ENCODE measurements around the gene SHISA2. TPM values are rescaled to one million over a fixed set of nuclear protein-coding genes. Genes with fewer than 3 reads are reported as not detected.

The SHISA2 gene
- total and polyA plus RNA-seq, 2 donors from 2014 or later: 3.4 to 3.7 TPM

DNA sequence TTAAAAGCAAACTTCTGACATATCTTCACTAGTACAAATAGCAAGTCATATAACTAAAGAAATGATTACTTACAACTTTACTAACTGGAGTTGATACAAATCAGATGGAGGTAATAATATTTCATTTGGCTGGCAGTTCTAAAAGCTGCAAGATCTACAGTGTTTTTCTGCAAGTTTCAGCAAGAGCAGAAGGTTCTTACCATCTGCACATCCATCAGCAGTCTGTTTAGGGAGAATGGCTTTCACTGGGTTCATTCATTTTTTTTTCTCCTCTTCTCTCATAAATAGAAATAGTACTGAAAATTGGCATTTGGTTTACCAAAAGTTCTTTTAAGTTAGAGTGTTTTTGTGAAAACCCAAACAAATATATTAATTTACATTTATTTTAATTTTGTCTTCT lies 3.1 kb upstream of the SHISA2 start:
- intact Hi-C loops (cut with DNase I): no loop called here
- TF ChIP-seq, protein P1, sequence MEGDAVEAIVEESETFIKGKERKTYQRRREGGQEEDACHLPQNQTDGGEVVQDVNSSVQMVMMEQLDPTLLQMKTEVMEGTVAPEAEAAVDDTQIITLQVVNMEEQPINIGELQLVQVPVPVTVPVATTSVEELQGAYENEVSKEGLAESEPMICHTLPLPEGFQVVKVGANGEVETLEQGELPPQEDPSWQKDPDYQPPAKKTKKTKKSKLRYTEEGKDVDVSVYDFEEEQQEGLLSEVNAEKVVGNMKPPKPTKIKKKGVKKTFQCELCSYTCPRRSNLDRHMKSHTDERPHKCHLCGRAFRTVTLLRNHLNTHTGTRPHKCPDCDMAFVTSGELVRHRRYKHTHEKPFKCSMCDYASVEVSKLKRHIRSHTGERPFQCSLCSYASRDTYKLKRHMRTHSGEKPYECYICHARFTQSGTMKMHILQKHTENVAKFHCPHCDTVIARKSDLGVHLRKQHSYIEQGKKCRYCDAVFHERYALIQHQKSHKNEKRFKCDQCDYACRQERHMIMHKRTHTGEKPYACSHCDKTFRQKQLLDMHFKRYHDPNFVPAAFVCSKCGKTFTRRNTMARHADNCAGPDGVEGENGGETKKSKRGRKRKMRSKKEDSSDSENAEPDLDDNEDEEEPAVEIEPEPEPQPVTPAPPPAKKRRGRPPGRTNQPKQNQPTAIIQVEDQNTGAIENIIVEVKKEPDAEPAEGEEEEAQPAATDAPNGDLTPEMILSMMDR (IDR thresholded peaks at IDR 0.05; ENCODE audit: borderline replicate concordance, extremely low read depth, insufficient read depth): no peak

DNA sequence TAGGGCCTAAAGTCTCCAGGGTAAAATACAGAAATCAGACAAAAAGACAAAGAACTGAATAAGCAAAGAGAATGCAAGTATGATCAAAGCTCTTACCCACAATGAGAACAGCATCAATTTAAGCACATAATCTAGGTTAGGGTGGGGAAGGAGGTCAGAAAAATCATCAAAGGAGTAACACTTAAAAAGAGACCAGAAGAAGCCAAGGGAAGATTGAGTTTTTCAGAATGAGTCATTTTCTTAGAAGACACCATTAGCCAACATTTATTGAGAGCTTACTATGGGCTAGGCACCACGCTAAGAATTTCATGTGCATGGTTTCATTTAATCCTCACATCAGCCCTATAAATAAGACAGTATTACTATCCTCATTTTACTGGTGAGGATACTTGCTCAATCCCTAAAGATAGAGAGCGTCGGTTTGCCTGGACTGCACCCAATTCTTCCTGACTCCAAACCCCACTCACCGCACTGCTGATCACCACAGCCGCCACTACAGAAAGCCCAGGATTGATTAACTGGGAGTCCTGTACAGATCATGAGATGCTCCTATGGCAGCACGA lies 1.7 kb upstream of the SHISA2 start:
- intact Hi-C loops (cut with DNase I): no loop called here
- TF ChIP-seq, protein P1 (IDR thresholded peaks at IDR 0.05; ENCODE audit: borderline replicate concordance, extremely low read depth, insufficient read depth): no peak
- no peak overlapping the region for H3K4me3 ChIP-seq (ENCODE audit: low read length in 3 of 3)
- H3K4me1 ChIP-seq (ENCODE audit: control insufficient read depth in 2 of 3, insufficient read depth in 2 of 3, low read depth in 1 of 3, low read length in 3 of 3): no peaks in the 10 kb centered on the region
- H3K27ac ChIP-seq (ENCODE audit: low read depth in 2 of 2, low read length in 2 of 2): no peak overlapping the region
- peaks cover 3% of the 10 kb centered on the region for H3K27me3 ChIP-seq (ENCODE audit: control insufficient read depth, insufficient read depth, low read length)
- FAIRE-seq: no peak
- DNase-seq: no peak
- H3K9ac ChIP-seq (ENCODE audit: low read length in 3 of 3): no peak overlapping the region
- no peaks in the 10 kb centered on the region for H3K36me3 ChIP-seq (ENCODE audit: control insufficient read depth in 2 of 3, insufficient read depth in 3 of 3, low read length in 3 of 3)
- no peaks in the 10 kb centered on the region for H3K9me3 ChIP-seq (ENCODE audit: control insufficient read depth in 2 of 3, insufficient read depth in 1 of 3, low read length in 3 of 3)

More for the DNA sequence above, 3.1 kb upstream of the SHISA2 start:
- Histone ChIP-seq H3K27ac (ENCODE audit: low read depth in 2 of 2, low read length in 2 of 2) (no peak overlapping the region), H3K4me3 (ENCODE audit: low read length in 3 of 3) (no peak overlapping the region), H3K36me3 (ENCODE audit: control insufficient read depth in 2 of 3, insufficient read depth in 3 of 3, low read length in 3 of 3) (no peaks in the 10 kb centered on the region), H3K4me1 (ENCODE audit: control insufficient read depth in 2 of 3, insufficient read depth in 2 of 3, low read depth in 1 of 3, low read length in 3 of 3) (no peaks in the 10 kb centered on the region), H3K9me3 (ENCODE audit: control insufficient read depth in 2 of 3, insufficient read depth in 1 of 3, low read length in 3 of 3) (no peaks in the 10 kb centered on the region), H3K9ac (ENCODE audit: low read length in 3 of 3) (no peak overlapping the region), H3K27me3 (ENCODE audit: control insufficient read depth, insufficient read depth, low read length) (no peaks in the 10 kb centered on the region)
- FAIRE-seq: no peak
- DNase-seq: no peak

DNA sequence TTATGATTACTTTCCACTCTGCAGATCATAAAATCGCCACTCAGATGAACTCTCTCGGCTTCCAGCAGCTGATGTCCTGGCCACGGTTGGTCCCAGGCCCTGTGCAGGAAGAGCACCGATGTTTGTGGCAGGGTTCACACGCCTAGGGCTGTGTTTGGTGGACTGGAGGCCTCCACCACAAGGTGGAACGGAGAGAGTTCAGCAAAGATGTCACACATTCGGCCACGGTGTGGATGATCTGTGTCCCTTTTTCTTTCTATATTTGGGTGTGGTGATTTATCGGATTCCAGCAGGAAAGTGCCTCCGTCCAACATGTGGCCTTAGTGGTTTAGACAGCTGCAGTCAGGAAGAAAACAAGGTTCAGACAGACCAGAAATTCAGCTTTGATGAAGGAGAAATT lies 521 bp upstream of the SHISA2 start:
- H3K4me3 ChIP-seq (ENCODE audit: low read length in 3 of 3): peak overlapping the region; percentile 3 to 61 (median 50)

More for the DNA sequence above, 521 bp upstream of the SHISA2 start:
- Histone ChIP-seq H3K27ac (ENCODE audit: low read depth in 2 of 2, low read length in 2 of 2) (no peak overlapping the region), H3K9me3 (ENCODE audit: control insufficient read depth in 2 of 3, insufficient read depth in 1 of 3, low read length in 3 of 3) (no peaks in the 10 kb centered on the region), H3K36me3 (ENCODE audit: control insufficient read depth in 2 of 3, insufficient read depth in 3 of 3, low read length in 3 of 3) (no peaks in the 10 kb centered on the region), H3K4me1 (ENCODE audit: control insufficient read depth in 2 of 3, insufficient read depth in 2 of 3, low read depth in 1 of 3, low read length in 3 of 3) (no peaks in the 10 kb centered on the region), H3K27me3 (ENCODE audit: control insufficient read depth, insufficient read depth, low read length) (peaks cover 3% of the 10 kb centered on the region), H3K9ac (ENCODE audit: low read length in 3 of 3) (peak overlapping the region in 1 of 3 donors; percentile 28)
- DNase-seq (peak in 1 of 5 donors; percentile 63), FAIRE-seq (no peak)
- TF ChIP-seq, protein P1 (IDR thresholded peaks at IDR 0.05; ENCODE audit: borderline replicate concordance, extremely low read depth, insufficient read depth): no peak
- intact Hi-C loops (cut with DNase I): no loop called here
